HepG2 (cell line): ENCODE measurements around the gene STX8. TPM values are rescaled to one million over a fixed set of nuclear protein-coding genes. Genes with fewer than 3 reads are reported as not detected.

Experiments
- ATAC-seq: fragments of 200-7000 bp; cut with Tn5 transposase; 3 replicates; pipeline ENCODE4 v1.9.1; 2020; ENCODE audit warnings: mild to moderate bottlenecking, moderate library complexity
- BruUV-seq: library from RNA; stranded (reverse); fragments of 400-500 nt; replicated peaks from 2 replicates; lab custom pipeline; 2021; lab: Mats Ljungman, UMichigan
- CTCF ChIA-PET: fragments of 300-600 bp; formaldehyde crosslinking; extraction: SDS; loops from one replicate; lab custom pipeline; 2021; ENCODE audit warnings: low total read pairs, inconsistent platforms, low intra/inter-chr PET ratio; lab: Yijun Ruan, JAX
- POLR2A ChIA-PET: fragments of 350-600 bp; sonication (Branson Sonifier 250); formaldehyde crosslinking; loops from one replicate; lab custom pipeline; 2020; ENCODE audit warnings: antibody characterized with exemption, inconsistent platforms; lab: Yijun Ruan, JAX
- DNase-seq: peaks from one replicate; pipeline ENCODE4 v3.0.0-alpha.2; 2015; ENCODE audit warnings: low spot score
- FAIRE-seq: peaks from 3 replicates; lab custom pipeline; 2011; peaks lifted over from hg19 to GRCh38; lab: Jason Lieb, UNC
- H2AFZ ChIP-seq: one replicate; pipeline ENCODE4 v1.6.1; 2011; ENCODE audit warnings: low read length, inconsistent platforms
- H3K27ac ChIP-seq: fragments of 300-600 bp; 3 replicates; pipeline ENCODE4 v1.8.0; 2011; ENCODE audit warnings: mixed run types, mild to moderate bottlenecking, mixed read lengths, low read length, inconsistent platforms; ENCODE audit not compliant: insufficient read depth; ENCODE audit errors: extremely low read length
- H3K27me3 ChIP-seq, 2 experiments: fragments of 200-600 bp in 1 of 2; 2 replicates in 1 of 2; 3 replicates in 1 of 2; pipeline versions ENCODE4 v1.6.0 to v1.8.0; 2011; ENCODE audit warnings: low read length in 2 of 2, mild to moderate bottlenecking in 2 of 2, moderate library complexity in 2 of 2, inconsistent platforms in 1 of 2; ENCODE audit not compliant: insufficient read depth in 2 of 2, control insufficient read depth in 1 of 2
- H3K36me3 ChIP-seq, 2 experiments: fragments of 200-600 bp in 1 of 2; replicated peaks in 1 of 2; 2 replicates in 1 of 2; 3 replicates in 1 of 2; pipeline versions ENCODE4 v1.5.1 to v1.8.0; 2011; ENCODE audit warnings: low read length in 2 of 2, inconsistent platforms in 1 of 2; ENCODE audit not compliant: insufficient read depth in 2 of 2, control insufficient read depth in 1 of 2
- H3K4me1 ChIP-seq: 2 replicates; pipeline ENCODE4 v1.5.1; 2012; ENCODE audit warnings: low read length, inconsistent platforms; ENCODE audit not compliant: insufficient read depth
- H3K4me2 ChIP-seq: 2 replicates; pipeline ENCODE4 v1.6.0; 2011; ENCODE audit warnings: low read depth, low read length, inconsistent platforms
- H3K4me3 ChIP-seq, 3 experiments: fragments of 200-600 bp in 1 of 3; sonication (generic), shearing (Covaris generic) in 1 of 3; replicated peaks in 1 of 3; 2 replicates each; pipeline ENCODE4 v1.5.1; 2011 to 2016; ENCODE audit warnings: low read length in 3 of 3, inconsistent platforms in 2 of 3, low read depth in 2 of 3, mild to moderate bottlenecking in 2 of 3, control low read depth in 1 of 3, mixed read lengths in 1 of 3; ENCODE audit not compliant: insufficient read depth in 1 of 3
- H3K79me2 ChIP-seq: one replicate; pipeline ENCODE4 v1.6.1; 2011; ENCODE audit warnings: low read length, inconsistent platforms; ENCODE audit not compliant: insufficient read depth
- H3K9ac ChIP-seq: 2 replicates; pipeline ENCODE4 v1.6.0; 2011; ENCODE audit warnings: mild to moderate bottlenecking, low read depth, low read length, inconsistent platforms; ENCODE audit not compliant: insufficient read depth
- H3K9me3 ChIP-seq: 2 replicates; pipeline ENCODE4 v1.5.1; 2012; ENCODE audit warnings: mild to moderate bottlenecking, low read length
- H4K20me1 ChIP-seq: 2 replicates; pipeline ENCODE4 v1.6.0; 2011; ENCODE audit warnings: inconsistent platforms, mild to moderate bottlenecking, low read length, moderate library complexity; ENCODE audit not compliant: insufficient read depth
- ATF1 ChIP-seq: IDR thresholded peaks from 2 replicates; pipeline ENCODE4 v1.6.1; 2016; ENCODE audit warnings: mild to moderate bottlenecking, control low read depth
- BRCA1 ChIP-seq: sonication (generic); formaldehyde crosslinking; IDR thresholded peaks from 2 replicates; pipeline ENCODE4 v1.4.0; 2020; ENCODE audit warnings: missing genetic modification reagents
- CTCF ChIP-seq: sonication (generic); formaldehyde crosslinking; IDR thresholded peaks from 2 replicates; pipeline ENCODE4 v1.5.0; 2020; ENCODE audit warnings: mild to moderate bottlenecking, missing genetic modification reagents, moderate library complexity
- ONECUT2 ChIP-seq: sonication (generic); formaldehyde crosslinking; IDR thresholded peaks from 2 replicates; pipeline ENCODE4 v1.4.0; 2020; ENCODE audit warnings: missing genetic modification reagents
- PAF1 ChIP-seq: IDR thresholded peaks from 2 replicates; pipeline ENCODE4 v1.6.1; 2016; ENCODE audit warnings: missing genetic modification reagents, missing compliant biosample characterization
- RAD21 ChIP-seq: fragments of 450-650 bp; formaldehyde crosslinking; IDR thresholded peaks from 2 replicates; pipeline ENCODE4 v1.5.0; 2020; ENCODE audit warnings: mild to moderate bottlenecking
- RCOR2 ChIP-seq: IDR thresholded peaks from 2 replicates; pipeline ENCODE4 v1.6.1; 2016; ENCODE audit warnings: missing biosample characterization, missing genetic modification reagents
- SMC3 ChIP-seq: IDR thresholded peaks from 2 replicates; pipeline ENCODE4 v1.6.1; 2011; ENCODE audit warnings: low read length, improper control_type of control experiment
- SSRP1 ChIP-seq: IDR thresholded peaks from 2 replicates; pipeline ENCODE4 v1.6.1; 2016; ENCODE audit warnings: control low read depth
- STAG1 ChIP-seq: sonication (generic); formaldehyde crosslinking; IDR thresholded peaks from 2 replicates; pipeline ENCODE4 v1.4.0; 2020; ENCODE audit warnings: missing genetic modification reagents
- ZFP36 ChIP-seq: fragments of 150-350 bp; IDR thresholded peaks from 2 replicates; pipeline ENCODE4 v1.6.1; 2018; ENCODE audit warnings: borderline replicate concordance, low read length, low read depth; ENCODE audit not compliant: partially characterized antibody
- ZNF646 ChIP-seq: sonication (generic); formaldehyde crosslinking; IDR thresholded peaks from 2 replicates; pipeline ENCODE4 v1.9.0; 2021; ENCODE audit warnings: mild to moderate bottlenecking, missing genetic modification reagents
- ZNF687 ChIP-seq: sonication (generic); formaldehyde crosslinking; IDR thresholded peaks from 2 replicates; pipeline ENCODE4 v1.5.1; 2020; ENCODE audit warnings: mild to moderate bottlenecking, missing genetic modification reagents, moderate library complexity
- WGBS: methylation state at CpG from one replicate; pipeline ENCODE4 v1.1.6; 2017; ENCODE audit warnings: low lambda C conversion rate; 5-methylcytosine and 5-hydroxymethylcytosine counted together
- in situ Hi-C: cut with HindIII; loops from 2 replicates; pipeline ENCODE4 v1.10.0; 2017; ENCODE audit warnings: low pct_unique_long_range_greater_than_20kb; ENCODE audit not compliant: extremely low pct_ligation_motif_present
- intact Hi-C: fragments of 100-400 bp; cut with micrococcal nuclease; formaldehyde crosslinking; loops from one replicate; pipeline ENCODE4 v1.10.0; 2022; ENCODE audit not compliant: unreplicated experiment
- polyA plus RNA-seq, 8 experiments: library from polyadenylated mRNA; depleted of rRNA in 3 of 8; stranded (reverse) in 7 of 8; unstranded in 1 of 8; fragments of >200 nt; fragmentation: Illumina TruSeq in 4 of 8; extraction: Trizol in 4 of 8; gene quantifications; 2 replicates each; pipeline versions ENCODE4 v1.2.1 to v1.2.3, GENCODE V29; 2011 to 2016; ENCODE audit warnings: low read depth in 4 of 8, missing spikeins in 1 of 8, mixed read lengths in 1 of 8; ENCODE audit not compliant: insufficient read depth in 1 of 8
- total RNA-seq, 5 experiments: library from RNA; depleted of rRNA; stranded (reverse); fragments of >200 nt; fragmentation: Illumina TruSeq; extraction: Trizol; gene quantifications; 2 replicates each; pipeline ENCODE4 v1.2.3, GENCODE V29; 2016; ENCODE audit warnings: low read depth in 1 of 5

Gene STX8
- total and polyA plus RNA-seq, 2 of the 13 experiments (the other 11 are each of a cell fraction or from before 2014, with no cell fraction given), result 36.4 to 53.6 TPM

- in situ Hi-C loops (no loop called here), intact Hi-C loops (loop anchor here (1.0 to 10.0 kb wide), 3 partner anchors 197 to 528 kb away; no protein-coding TSS in a partner anchor)
- ChIA-PET POLR2A (no interaction called here), CTCF (interaction anchor here (0.6 to 1.3 kb wide), 2 partner anchors 120 to 200 kb away, joined by 3 to 4 read pairs; no protein-coding TSS in a partner anchor)
- peak; percentile 40 for FAIRE-seq
- Histone ChIP-seq H3K36me3 (no peaks in the 10 kb centered on the region), H3K4me3 (no peak overlapping the region), H3K4me2 (no peak overlapping the region), H4K20me1 (no peaks in the 10 kb centered on the region), H3K9ac (no peak overlapping the region), H3K79me2 (no peaks in the 10 kb centered on the region), H2AFZ (no peak overlapping the region), H3K4me1 (no peaks in the 10 kb centered on the region), H3K27ac (no peak overlapping the region), H3K9me3 (no peaks in the 10 kb centered on the region), H3K27me3 (no peaks in the 10 kb centered on the region)
- WGBS, result 41% methylated on average over 4 of the region's 4 CpGs
- DNase-seq, result peak; percentile 44
- no TSS peak for BruUV-seq
- peak; percentile 64 for ATAC-seq
- no peak for TF ChIP-seq SSRP1
- no peak for TF ChIP-seq ZFP36
- peak; percentile 81 for TF ChIP-seq STAG1 (CRISPR knock-in tag)
- no peak for TF ChIP-seq RCOR2
- TF ChIP-seq SMC3, result peak; percentile 50; the same call in 1 of the 2 replicates
- TF ChIP-seq ATF1 (CRISPR knock-in tag), result no peak
- TF ChIP-seq CTCF (CRISPR knock-in tag), result peak; percentile 73
- TF ChIP-seq ONECUT2 (CRISPR knock-in tag), result no peak
- TF ChIP-seq ZNF646, result no peak
- no peak for TF ChIP-seq BRCA1 (CRISPR knock-in tag)
- peak; percentile 53; the same call in 1 of the 2 replicates for TF ChIP-seq RAD21 (CRISPR knock-in tag)
- no peak for TF ChIP-seq PAF1
- TF ChIP-seq ZNF687 (CRISPR knock-in tag), result no peak
These were observed 53.5 kb downstream of the STX8 start for GRCh38 chr17:9522074-9522473.
